ENCODE results near the gene DNAH17. TPM values are rescaled to one million over a fixed set of nuclear protein-coding genes. Genes with fewer than 3 reads are reported as not detected.
A peak's percentile ranks its signal among the peaks of the same experiment; 100 is the strongest.

DNAH17 gene, protein sequence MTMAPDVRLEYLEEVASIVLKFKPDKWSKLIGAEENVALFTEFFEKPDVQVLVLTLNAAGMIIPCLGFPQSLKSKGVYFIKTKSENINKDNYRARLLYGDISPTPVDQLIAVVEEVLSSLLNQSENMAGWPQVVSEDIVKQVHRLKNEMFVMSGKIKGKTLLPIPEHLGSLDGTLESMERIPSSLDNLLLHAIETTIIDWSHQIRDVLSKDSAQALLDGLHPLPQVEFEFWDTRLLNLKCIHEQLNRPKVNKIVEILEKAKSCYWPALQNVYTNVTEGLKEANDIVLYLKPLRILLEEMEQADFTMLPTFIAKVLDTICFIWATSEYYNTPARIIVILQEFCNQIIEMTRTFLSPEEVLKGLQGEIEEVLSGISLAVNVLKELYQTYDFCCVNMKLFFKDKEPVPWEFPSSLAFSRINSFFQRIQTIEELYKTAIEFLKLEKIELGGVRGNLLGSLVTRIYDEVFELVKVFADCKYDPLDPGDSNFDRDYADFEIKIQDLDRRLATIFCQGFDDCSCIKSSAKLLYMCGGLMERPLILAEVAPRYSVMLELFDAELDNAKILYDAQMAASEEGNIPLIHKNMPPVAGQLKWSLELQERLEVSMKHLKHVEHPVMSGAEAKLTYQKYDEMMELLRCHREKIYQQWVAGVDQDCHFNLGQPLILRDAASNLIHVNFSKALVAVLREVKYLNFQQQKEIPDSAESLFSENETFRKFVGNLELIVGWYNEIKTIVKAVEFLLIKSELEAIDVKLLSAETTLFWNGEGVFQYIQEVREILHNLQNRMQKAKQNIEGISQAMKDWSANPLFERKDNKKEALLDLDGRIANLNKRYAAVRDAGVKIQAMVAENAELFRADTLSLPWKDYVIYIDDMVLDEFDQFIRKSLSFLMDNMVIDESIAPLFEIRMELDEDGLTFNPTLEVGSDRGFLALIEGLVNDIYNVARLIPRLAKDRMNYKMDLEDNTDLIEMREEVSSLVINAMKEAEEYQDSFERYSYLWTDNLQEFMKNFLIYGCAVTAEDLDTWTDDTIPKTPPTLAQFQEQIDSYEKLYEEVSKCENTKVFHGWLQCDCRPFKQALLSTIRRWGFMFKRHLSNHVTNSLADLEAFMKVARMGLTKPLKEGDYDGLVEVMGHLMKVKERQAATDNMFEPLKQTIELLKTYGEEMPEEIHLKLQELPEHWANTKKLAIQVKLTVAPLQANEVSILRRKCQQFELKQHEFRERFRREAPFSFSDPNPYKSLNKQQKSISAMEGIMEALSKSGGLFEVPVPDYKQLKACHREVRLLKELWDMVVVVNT (N-terminal part only)
- total RNA-seq, result not detected
- long read RNA-seq, partial matches to known transcripts, result 0 of 1 reads
- long read RNA-seq, other reads (novel, unspliced or antisense), result 1 of 1 reads

DNA sequence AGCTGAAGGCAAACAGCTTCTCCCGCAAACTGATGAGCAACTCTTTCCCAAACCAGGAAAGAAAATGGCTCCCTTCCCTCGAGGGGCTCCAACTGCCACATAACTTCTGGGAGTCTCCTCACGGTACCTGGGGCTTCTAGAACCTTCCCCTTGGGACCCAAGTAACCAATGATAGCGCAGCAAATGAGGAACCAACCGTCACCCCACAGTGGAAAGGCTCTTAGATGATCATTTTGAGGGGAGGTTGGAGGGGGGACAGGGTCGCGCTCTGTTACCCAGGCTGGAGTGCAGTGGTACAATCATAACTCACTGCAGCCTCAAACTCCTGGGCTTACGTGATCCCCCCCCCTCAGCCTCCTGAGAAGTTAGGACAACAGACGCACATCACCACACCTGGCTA is at the start of gene DNAH17:
DNAH17 (minus strand) TSS at position 101 of the 400 bp plus-strand sequence. CDS start 2,339 bp downstream, outside the sequence.
- ATAC-seq (ENCODE audit: poor library complexity), result no peak
- no peak for DNase-seq
- intact Hi-C loops (cut with DNase I), result no loop called here

DNA sequence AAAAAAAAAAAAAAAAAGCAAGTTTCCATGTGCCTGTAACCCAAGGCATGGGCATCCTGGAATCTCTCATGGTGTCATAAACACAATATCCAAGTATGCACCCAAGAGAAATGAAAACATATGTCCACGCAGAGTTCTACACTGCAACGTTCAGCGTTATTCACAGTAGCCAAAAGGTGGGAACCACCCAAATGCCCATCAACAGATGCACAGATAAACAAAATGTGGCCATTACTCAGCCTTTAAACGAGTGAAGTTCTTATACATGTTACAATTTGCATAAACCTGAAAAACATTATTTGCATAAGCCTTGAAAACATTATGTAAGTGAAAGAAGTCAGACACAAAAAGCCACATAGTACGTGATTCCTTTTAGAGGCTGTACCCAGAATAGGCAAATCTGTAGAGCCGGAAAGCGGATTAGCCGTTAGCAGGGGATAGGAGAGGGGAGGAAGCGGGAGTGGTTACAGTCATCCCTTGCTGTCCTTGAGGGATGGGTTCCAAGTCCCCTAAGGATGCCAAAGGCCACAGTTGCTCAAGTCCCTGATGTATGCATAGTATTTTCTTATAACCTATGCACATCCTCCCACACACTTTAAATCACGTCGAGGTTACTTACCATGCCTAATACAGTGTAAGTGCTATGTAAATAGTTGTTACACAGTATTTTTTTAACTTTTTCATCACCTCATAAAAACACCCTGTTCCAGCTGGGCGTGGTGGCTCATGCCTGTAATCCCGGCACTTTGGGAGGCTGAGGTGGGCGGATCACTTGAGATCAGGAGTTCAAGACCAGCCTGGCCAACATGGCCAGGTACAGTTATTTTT is 47.3 kb upstream of the DNAH17 start:
- no peak for DNase-seq
- intact Hi-C loops (cut with DNase I), result no loop called here
- ATAC-seq (ENCODE audit: poor library complexity), result no peak

DNA sequence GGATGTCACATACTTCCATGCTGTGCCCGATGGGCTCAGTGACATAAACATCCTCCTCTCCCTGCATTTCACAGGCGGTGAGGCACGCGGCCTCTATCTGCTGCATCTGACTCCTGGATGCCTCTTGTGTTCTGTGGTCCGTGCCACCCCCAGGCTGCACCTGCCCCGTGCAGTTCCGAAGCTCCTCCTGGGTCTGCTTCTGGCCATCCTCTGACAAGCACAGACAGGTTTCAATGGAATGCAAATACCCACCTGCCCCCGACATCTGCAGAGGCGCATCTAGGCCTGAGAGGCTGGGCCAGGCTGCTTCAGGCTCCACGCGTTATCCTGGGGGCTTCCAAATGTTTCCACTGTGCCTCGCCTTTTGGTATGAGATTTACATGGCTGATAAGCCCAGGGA is 46.3 kb upstream of the DNAH17 start:
- ATAC-seq (ENCODE audit: poor library complexity) (no peak), DNase-seq (no peak)
- intact Hi-C loops (cut with DNase I), result no loop called here

DNA sequence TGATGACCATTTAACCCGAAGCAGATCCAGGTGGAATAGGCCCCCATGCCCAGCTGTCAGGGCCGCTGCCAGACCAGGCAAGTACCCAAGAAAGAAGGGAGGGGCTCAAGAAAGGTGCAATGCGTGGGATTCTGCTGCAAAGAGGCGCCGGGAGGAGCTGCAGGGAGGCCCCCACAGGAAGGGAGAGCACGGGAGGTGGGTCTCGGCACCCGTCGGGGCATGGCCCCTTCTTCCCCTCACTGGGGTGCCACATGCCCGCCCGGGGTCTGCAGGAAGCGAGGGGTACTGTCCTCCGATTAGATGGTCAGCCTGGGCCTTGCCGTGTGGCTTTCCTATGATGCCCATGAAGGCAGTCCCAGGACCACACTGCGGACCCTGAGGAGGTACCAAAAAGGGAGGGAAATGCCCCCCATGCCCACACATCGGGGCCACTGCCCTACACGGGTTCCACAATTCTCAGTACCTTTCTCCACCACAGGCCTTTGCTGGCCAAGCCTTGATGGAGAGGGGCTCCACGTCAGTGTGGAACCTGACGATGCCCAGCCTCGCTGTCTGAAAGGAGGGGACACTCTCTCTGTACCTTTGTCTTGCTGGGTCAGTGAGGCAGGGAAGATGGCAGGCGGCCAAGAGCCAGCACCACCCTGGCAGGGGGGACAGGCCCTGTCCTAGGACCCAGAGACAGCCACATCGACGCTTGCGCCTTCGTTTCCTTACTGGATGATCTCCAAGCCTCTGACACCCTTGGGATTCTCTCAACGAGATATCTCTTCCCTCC is 45.5 kb upstream of the DNAH17 start:
- intact Hi-C loops (cut with DNase I), result no loop called here
- DNase-seq, result no peak
- ATAC-seq (ENCODE audit: poor library complexity), result no peak

DNA sequence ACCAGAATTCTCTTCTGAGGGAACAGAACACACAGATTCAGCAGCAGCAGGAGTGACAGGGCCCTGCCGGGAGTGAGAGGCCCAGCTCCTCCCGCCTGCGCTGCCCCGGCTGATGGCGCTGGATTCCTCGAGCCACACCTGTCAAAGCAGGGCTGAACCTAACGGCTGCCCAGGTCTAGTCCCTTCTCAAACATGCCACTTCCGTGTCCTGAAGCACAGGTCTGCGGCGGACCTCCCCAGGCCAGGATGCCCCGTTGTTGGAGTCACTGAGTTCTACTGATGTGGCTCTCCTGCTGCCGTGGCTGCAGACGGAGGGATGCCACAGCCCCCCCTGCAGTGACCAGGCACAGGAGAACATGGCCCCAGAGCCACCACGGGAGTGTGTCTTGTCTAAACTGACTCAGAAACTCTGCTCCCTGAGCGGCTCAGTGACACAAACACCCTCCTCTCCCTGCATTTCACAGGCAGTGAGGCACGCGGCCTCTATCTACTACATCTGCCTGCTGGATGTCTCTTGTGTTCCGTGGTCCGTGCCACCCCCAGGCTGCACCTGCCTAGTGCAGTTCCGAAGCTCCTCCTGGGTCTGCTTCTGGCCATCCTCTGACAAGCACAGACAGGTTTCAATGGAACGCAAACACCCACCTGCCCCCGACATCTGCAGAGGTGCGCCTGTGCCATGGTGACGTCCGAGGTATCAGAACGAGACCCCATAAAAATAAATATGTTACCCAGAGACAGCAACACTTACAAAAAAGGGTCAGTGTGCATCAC is 44.7 kb upstream of the DNAH17 start:
- DNase-seq, result no peak
- intact Hi-C loops (cut with DNase I), result no loop called here
- ATAC-seq (ENCODE audit: poor library complexity), result no peak

DNA sequence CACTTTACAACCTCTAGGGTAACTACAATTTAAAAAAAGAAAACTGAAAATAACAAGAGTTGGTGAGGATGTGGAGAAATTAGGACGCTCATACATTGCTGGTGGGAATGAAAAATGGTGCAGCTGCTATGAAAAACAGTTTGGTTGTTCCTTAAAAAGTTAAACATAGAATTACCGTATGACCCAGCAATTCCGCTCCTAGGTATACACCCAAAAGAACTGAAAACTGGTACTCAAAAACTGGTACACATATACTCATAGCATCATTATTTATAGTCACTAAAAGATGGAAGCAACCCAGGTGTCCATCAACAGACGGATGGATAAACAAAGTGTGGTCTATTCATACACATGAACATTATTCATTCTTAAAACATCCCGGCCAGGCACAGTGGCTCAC is 42.9 kb upstream of the DNAH17 start:
- no peak for DNase-seq
- intact Hi-C loops (cut with DNase I), result no loop called here
- no peak for ATAC-seq (ENCODE audit: poor library complexity)

DNA sequence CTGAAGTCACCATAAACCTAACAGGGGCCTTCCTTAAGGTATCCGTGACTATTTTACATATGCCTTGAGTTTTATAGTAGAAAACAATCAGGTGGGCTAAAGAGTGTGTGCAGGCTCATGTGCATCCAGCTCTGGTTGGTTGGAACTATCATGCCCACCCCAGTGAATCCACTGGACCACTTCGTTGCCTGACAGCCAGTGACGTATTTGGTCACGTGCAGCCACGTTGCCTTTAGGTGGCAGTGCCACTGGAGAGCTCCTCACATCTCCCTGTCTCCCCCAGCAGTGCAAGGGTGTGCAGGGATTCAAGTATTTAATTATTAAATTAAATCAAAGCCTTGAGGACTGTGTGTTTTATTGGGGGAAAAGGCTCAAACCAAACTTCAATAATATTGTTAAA is 42.1 kb upstream of the DNAH17 start:
- intact Hi-C loops (cut with DNase I), result no loop called here
- ATAC-seq (ENCODE audit: poor library complexity), result no peak
- DNase-seq, result no peak

DNA sequence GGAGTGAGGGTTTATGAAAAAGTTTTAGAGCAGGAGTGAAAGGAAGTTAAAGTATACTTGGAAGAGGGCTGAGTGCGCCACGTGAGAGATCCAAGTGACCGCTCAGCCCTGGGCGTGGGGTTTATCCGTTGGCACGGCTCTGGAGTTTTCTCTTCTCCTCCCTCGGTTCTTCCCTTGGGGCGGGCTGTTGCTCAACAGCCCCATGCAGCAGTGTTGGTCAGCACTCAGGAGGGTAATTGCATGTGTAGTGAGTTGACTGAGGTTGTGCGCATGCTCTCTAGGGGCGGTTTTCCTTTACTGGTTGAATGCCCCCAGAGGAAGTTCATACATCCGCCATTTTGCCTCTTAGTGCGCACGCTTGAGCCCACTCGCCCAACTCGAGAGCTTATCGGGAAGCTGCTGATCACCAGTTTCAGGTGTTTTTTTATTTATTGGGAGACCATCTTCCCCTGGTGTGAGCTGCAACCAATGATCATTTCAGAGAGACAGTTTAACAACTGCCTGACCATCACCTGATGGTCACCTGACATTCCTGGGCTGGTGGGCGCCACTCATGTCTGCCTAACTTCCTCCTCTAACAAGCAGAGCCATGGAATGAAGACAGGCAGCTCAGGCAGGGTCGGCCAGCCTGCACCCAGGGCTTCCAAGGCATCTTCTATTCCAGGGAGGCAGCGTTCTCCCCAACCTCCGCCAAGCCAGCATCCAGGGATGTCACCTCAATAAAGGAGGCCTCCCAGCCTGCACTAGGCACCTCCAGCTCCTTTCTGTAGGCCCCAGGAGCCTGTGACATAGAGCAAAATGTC is 41.3 kb upstream of the DNAH17 start:
- intact Hi-C loops (cut with DNase I), result no loop called here
- peak; percentile 56 for ATAC-seq (ENCODE audit: poor library complexity)
- DNase-seq, result peak; percentile 71

DNA sequence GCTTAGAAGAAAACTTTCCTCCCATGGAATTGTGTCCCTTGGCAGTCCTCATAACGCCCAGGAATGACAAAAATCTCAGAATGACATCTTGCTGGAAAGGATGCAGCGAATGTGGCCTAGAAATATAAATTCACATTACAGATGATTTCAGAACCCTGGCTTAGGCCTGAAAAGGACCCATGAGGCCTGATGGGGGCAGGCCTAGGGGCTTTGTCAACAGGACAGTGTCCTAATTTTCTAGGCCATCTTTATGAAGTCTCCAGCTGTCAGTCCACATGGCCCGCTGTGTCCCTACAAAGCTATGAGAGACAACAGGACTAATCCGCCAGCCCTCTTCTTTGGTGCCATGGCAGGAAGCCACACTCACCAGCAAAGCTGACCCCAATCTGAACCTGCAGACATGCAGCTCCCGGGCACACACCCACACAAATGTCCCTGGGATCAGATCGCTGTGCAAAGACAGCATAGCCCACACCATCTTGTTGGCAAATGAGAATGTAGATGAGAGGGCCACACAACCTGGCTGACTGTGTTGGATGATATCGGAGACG is 40.4 kb upstream of the DNAH17 start:
- no peak for DNase-seq
- intact Hi-C loops (cut with DNase I), result no loop called here
- no peak for ATAC-seq (ENCODE audit: poor library complexity)

DNA sequence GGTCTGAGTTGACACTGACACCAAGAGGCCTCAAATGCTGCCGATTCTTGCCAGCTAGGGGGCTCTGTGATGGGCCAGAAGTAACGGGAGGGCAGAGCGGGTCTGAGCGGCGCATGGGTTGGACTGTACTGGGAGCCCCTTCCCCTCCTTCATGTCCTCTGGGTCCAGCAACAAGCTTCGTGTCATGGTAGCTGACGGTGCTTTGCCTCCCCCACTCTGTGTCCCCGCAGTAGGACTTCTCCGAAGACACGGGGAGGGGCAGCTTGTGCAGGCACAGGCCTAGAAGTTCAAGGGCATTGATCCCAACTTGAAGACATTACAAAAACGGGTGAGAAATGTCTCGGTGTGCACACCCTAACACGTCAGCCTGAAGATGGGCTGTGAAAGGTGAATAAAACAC is 39.8 kb upstream of the DNAH17 start:
- intact Hi-C loops (cut with DNase I), result no loop called here
- ATAC-seq (ENCODE audit: poor library complexity), result no peak
- no peak for DNase-seq

DNA sequence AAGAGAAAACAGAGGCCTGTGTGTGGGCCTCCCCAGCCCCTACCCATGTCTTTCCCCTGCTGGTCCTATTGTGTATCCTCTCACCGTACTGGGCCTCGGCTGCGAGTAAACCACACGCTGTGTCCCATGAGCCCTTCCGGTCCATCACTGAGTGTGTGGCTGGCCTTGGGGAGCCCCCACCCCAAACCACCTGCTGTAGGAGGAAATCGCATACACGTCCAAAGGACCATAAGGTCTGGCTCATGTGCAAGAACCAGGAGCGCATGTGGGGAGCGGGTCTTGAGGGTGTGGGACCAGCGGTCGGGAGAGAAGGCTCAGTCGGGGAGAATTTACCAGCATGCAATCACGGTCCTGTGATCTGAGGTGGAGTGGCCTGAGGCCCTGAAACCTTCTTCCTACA is 38.4 kb upstream of the DNAH17 start:
- no peak for DNase-seq
- intact Hi-C loops (cut with DNase I), result no loop called here
- ATAC-seq (ENCODE audit: poor library complexity), result no peak

DNA sequence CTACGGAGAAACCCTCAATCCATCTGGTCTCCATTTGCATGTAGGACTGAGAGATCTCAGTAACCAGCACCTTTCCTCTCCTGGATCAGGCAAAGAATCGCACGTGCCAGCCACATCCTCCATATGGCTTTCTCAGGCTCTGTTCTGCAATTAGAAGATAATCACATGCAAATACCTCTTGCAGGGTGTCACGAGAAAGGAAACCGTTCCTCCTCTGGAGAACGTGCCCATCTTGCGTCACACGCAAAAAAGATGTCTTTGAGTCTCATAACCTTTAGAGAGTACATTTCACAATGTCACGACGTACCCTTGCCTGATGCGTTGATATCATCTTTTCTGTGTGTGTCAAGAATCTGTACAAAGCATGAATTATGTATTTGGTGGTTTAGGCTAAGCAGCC is 36.2 kb upstream of the DNAH17 start:
- DNase-seq, result no peak
- ATAC-seq (ENCODE audit: poor library complexity), result no peak
- intact Hi-C loops (cut with DNase I), result no loop called here

DNA sequence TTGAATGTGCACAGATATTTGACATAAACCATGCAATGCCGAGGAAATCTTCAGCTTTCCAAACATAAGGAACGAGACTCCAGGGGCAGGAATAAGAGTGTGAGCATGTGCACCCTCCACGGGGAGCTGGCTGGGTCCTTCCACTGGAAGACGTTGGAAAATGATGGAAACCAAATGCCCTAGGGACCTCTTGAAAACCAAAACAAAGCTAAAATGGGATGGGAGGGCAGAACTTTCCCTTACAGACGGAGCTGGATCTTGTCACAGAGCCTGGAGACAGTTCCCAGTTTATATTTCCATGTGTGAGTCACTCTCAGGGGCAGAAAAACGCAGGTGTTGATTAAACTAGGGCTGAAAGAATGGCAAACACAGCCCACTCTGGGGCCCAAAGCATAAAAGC is 34.4 kb upstream of the DNAH17 start:
- no peak for ATAC-seq (ENCODE audit: poor library complexity)
- DNase-seq, result no peak
- intact Hi-C loops (cut with DNase I), result no loop called here

DNA sequence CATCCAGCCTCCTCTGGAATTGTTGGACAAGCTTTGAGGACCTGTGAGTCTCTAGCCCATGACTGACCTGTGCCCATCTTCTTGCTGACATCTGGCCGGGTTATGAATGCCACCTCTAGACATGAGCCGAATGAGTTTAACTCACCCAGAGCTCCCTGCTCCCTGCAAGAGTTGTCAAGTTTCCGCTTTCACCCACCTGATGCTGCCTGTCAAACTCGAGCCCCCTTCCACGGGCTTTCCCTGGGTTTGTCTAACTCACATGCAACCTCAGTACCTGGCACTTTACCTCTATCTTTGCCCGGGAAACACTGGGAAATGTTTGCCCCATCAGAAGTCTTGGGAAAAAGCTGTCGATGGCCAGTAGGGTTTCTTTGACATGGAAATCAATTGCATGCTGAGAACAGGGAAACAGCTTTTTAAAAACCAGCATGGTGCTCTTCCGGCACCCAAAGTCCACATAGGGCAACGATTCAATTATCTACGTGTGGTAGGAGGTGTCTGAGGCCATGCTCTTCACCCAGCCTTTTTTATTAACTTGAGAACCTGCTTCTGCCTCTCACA is 33.8 kb upstream of the DNAH17 start:
- ATAC-seq (ENCODE audit: poor library complexity), result no peak
- intact Hi-C loops (cut with DNase I), result no loop called here
- DNase-seq, result no peak

DNA sequence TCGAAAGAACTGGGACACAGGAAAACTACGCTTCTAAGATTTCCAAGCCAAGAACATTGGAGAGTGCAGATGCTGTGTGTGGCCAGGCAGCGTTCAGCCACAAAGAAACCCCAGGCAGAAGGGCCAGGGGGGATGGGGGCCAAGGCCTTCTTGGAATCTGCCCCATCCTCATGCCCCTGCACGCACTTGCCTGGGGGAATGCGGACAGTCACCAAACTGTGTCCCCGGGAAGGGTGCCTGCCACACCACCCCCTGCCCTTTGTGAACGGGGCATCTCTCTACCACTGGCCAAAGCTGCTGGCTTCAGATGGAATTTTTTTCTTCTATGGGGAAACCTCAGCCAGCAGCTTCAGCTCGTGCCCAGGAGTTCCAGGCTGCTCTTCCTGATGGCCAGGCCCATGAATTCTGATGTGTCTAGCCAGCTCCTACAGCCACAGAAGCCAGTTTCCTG is 32.0 kb upstream of the DNAH17 start:
- DNase-seq (no peak), ATAC-seq (ENCODE audit: poor library complexity) (no peak)
- intact Hi-C loops (cut with DNase I), result no loop called here

Data from Right ventricle myocardium superior (tissue), 1 donor.